ENCODE data around the gene POMT2.

POMT2 gene

GRCh38 chr14:77275041-77275580 lies 45.6 kb downstream of the POMT2 start:
- Mint-ChIP-seq H3K36me3 (ENCODE audit: low read depth) (peaks cover 16% of the 10 kb centered on the region), H3K27ac (no peak overlapping the region), H3K9me3 (no peaks in the 10 kb centered on the region)

GRCh38 chr14:77273796-77274195 lies 46.9 kb downstream of the POMT2 start:
- Mint-ChIP-seq H3K27ac (no peak overlapping the region), H3K27me3 (peaks cover 37% of the 10 kb centered on the region), H3K9me3 (no peaks in the 10 kb centered on the region), H3K4me1 (ENCODE audit: low read depth) (peaks cover 6% of the 10 kb centered on the region), H3K36me3 (ENCODE audit: low read depth) (peaks cover 10% of the 10 kb centered on the region), H3K4me3 (no peak overlapping the region)
- DNase-seq, result no peak

More at GRCh38 chr14:77275041-77275580, 45.6 kb downstream of the POMT2 start:
- Mint-ChIP-seq H3K4me1 (ENCODE audit: low read depth) (peaks cover 3% of the 10 kb centered on the region), H3K27me3 (peaks cover 25% of the 10 kb centered on the region), H3K4me3 (no peak overlapping the region)
- DNase-seq, result no peak

- H3K9me3 Mint-ChIP-seq, result no peaks in the 10 kb centered on the region
- H3K27ac Mint-ChIP-seq, result no peak overlapping the region
- H3K4me1 Mint-ChIP-seq (ENCODE audit: low read depth), result peaks cover 6% of the 10 kb centered on the region
- peaks cover 3% of the 10 kb centered on the region for H3K36me3 Mint-ChIP-seq (ENCODE audit: low read depth)
- H3K27me3 Mint-ChIP-seq, result peaks cover 50% of the 10 kb centered on the region
- no peak overlapping the region for H3K4me3 Mint-ChIP-seq
- DNase-seq, result no peak
These were observed 48.4 kb downstream of the POMT2 start for GRCh38 chr14:77272261-77272660.

- H3K27ac Mint-ChIP-seq, result no peak within 1 kb of the TSS
- H3K4me1 Mint-ChIP-seq (ENCODE audit: low read depth), result peaks cover 6% of the 10 kb centered on the region
- H3K9me3 Mint-ChIP-seq, result no peaks in the 10 kb centered on the region
- no peaks in the 10 kb centered on the region for H3K36me3 Mint-ChIP-seq (ENCODE audit: low read depth)
- no peak within 1 kb of the TSS for H3K4me3 Mint-ChIP-seq
- DNase-seq, result no peak
- peaks cover 50% of the 10 kb centered on the region for H3K27me3 Mint-ChIP-seq
These were observed 49.5 kb downstream of the POMT2 start, which contains the start of gene NGB for GRCh38 chr14:77271113-77271710. Gene NGB, minus strand, starts transcription at chr14:77271206. Its CDS starts 269 bp downstream, at chr14:77270937.

GRCh38 chr14:77270361-77271112 lies 50.1 kb downstream of the POMT2 start:
- Mint-ChIP-seq H3K9me3 (no peaks in the 10 kb centered on the region), H3K4me3 (no peak overlapping the region), H3K27me3 (peaks cover 50% of the 10 kb centered on the region), H3K36me3 (ENCODE audit: low read depth) (no peaks in the 10 kb centered on the region), H3K27ac (no peak overlapping the region), H3K4me1 (ENCODE audit: low read depth) (peaks cover 6% of the 10 kb centered on the region)
- no peak for DNase-seq

- H3K27ac Mint-ChIP-seq, result no peak overlapping the region
These were observed 51.6 kb downstream of the POMT2 start for GRCh38 chr14:77268989-77269600.

GRCh38 chr14:77267937-77268699 lies 52.6 kb downstream of the POMT2 start:
- Mint-ChIP-seq H3K36me3 (ENCODE audit: low read depth) (no peaks in the 10 kb centered on the region), H3K27ac (no peak overlapping the region), H3K4me3 (no peak overlapping the region), H3K4me1 (ENCODE audit: low read depth) (peaks cover 6% of the 10 kb centered on the region), H3K9me3 (no peaks in the 10 kb centered on the region), H3K27me3 (peaks cover 49% of the 10 kb centered on the region)
- no peak for DNase-seq

More at GRCh38 chr14:77268989-77269600, 51.6 kb downstream of the POMT2 start:
- Mint-ChIP-seq H3K36me3 (ENCODE audit: low read depth) (no peaks in the 10 kb centered on the region), H3K4me3 (no peak overlapping the region), H3K9me3 (no peaks in the 10 kb centered on the region), H3K4me1 (ENCODE audit: low read depth) (peaks cover 6% of the 10 kb centered on the region), H3K27me3 (peaks cover 50% of the 10 kb centered on the region)
- DNase-seq, result no peak

- H3K36me3 Mint-ChIP-seq (ENCODE audit: low read depth), result no peaks in the 10 kb centered on the region
- no peak for DNase-seq
These were observed 54.3 kb downstream of the POMT2 start for GRCh38 chr14:77266336-77266735.

GRCh38 chr14:77265561-77266335 lies 54.9 kb downstream of the POMT2 start:
- Mint-ChIP-seq H3K4me1 (ENCODE audit: low read depth) (peaks cover 3% of the 10 kb centered on the region), H3K27me3 (peaks cover 38% of the 10 kb centered on the region), H3K4me3 (no peak overlapping the region), H3K9me3 (no peaks in the 10 kb centered on the region), H3K36me3 (ENCODE audit: low read depth) (no peaks in the 10 kb centered on the region), H3K27ac (no peak overlapping the region)
- DNase-seq, result no peak

More at GRCh38 chr14:77266336-77266735, 54.3 kb downstream of the POMT2 start:
- Mint-ChIP-seq H3K9me3 (no peaks in the 10 kb centered on the region), H3K4me1 (ENCODE audit: low read depth) (peaks cover 4% of the 10 kb centered on the region), H3K27ac (no peak overlapping the region), H3K4me3 (no peak overlapping the region), H3K27me3 (peaks cover 37% of the 10 kb centered on the region)

GRCh38 chr14:77265187-77265515 lies 55.5 kb downstream of the POMT2 start:
- no peak overlapping the region for H3K27ac Mint-ChIP-seq
- no peak for DNase-seq
- H3K36me3 Mint-ChIP-seq (ENCODE audit: low read depth), result no peaks in the 10 kb centered on the region
- no peak overlapping the region for H3K4me3 Mint-ChIP-seq
- peaks cover 36% of the 10 kb centered on the region for H3K27me3 Mint-ChIP-seq
- peaks cover 3% of the 10 kb centered on the region for H3K4me1 Mint-ChIP-seq (ENCODE audit: low read depth)
- H3K9me3 Mint-ChIP-seq, result no peaks in the 10 kb centered on the region

GRCh38 chr14:77264466-77265186 lies 56.1 kb downstream of the POMT2 start:
- Mint-ChIP-seq H3K9me3 (no peaks in the 10 kb centered on the region), H3K27me3 (peaks cover 32% of the 10 kb centered on the region), H3K4me1 (ENCODE audit: low read depth) (no peaks in the 10 kb centered on the region), H3K4me3 (no peak overlapping the region), H3K27ac (no peak overlapping the region), H3K36me3 (ENCODE audit: low read depth) (no peaks in the 10 kb centered on the region)
- no peak for DNase-seq

GRCh38 chr14:77260631-77261030 lies 60.1 kb downstream of the POMT2 start:
- H3K27ac Mint-ChIP-seq, result no peak overlapping the region
- H3K4me1 Mint-ChIP-seq (ENCODE audit: low read depth), result no peaks in the 10 kb centered on the region
- no peak overlapping the region for H3K4me3 Mint-ChIP-seq
- H3K27me3 Mint-ChIP-seq, result peaks cover 12% of the 10 kb centered on the region
- no peak for DNase-seq
- H3K9me3 Mint-ChIP-seq, result no peaks in the 10 kb centered on the region
- no peaks in the 10 kb centered on the region for H3K36me3 Mint-ChIP-seq (ENCODE audit: low read depth)

GRCh38 chr14:77260199-77260598 lies 60.5 kb downstream of the POMT2 start:
- Mint-ChIP-seq H3K27me3 (peaks cover 12% of the 10 kb centered on the region), H3K4me1 (ENCODE audit: low read depth) (no peaks in the 10 kb centered on the region), H3K36me3 (ENCODE audit: low read depth) (no peaks in the 10 kb centered on the region), H3K4me3 (no peak overlapping the region), H3K9me3 (no peaks in the 10 kb centered on the region), H3K27ac (no peak overlapping the region)
- DNase-seq, result no peak
